ENCODE results near the gene TMUB2.

The TMUB2 gene

DNA sequence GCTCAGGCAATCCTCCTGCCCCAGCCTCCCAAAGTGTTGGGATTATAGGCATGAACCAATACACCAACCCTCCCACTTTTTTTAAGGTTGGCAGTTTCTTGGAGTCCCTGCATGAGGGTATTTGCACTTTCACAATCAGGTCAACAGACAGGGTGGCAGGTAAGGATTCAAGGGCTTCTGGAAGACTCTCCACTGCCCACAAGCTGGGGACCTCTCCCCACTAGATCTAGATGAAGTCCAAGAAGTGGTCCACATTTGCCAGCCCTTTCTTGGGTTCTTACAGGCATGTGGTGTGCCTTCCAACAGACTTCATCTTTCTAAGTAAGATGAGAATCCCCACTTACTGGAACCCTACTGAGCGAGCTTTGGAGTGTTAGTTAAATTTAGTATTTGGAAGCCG, 12.3 kb upstream of the TMUB2 start:
- Histone ChIP-seq H3K79me2 (ENCODE audit: insufficient read depth, low read length) (no peaks in the 10 kb centered on the region), H3K4me2 (ENCODE audit: low read depth, low read length, poor library complexity, severe bottlenecking) (no peak overlapping the region), H3K9me2 (replicated peaks; ENCODE audit: insufficient read depth, low read length) (no peaks in the 10 kb centered on the region), H3K9ac (ENCODE audit: low read length) (no peak overlapping the region), H3K4me3 (ENCODE audit: insufficient read depth, low read length, poor library complexity, severe bottlenecking) (no peak overlapping the region), H3F3A (ENCODE audit: insufficient read depth) (peaks cover 7% of the 10 kb centered on the region), H3K9me3 (ENCODE audit: insufficient read depth, low read length) (no peaks in the 10 kb centered on the region), H3K27ac (ENCODE audit: low read depth, low read length) (no peak overlapping the region), H3K36me3 (ENCODE audit: low read length) (0 out of 2 replicates have a peak, but pooled peaks cover 3% of the 10 kb centered on the region), H2AFZ (ENCODE audit: low read depth, low read length, severe bottlenecking) (no peak overlapping the region), H4K20me1 (ENCODE audit: low read depth, low read length) (no peaks in the 10 kb centered on the region), H3K27me3 (ENCODE audit: low read length) (no peaks in the 10 kb centered on the region)
- TF ChIP-seq, protein P1, sequence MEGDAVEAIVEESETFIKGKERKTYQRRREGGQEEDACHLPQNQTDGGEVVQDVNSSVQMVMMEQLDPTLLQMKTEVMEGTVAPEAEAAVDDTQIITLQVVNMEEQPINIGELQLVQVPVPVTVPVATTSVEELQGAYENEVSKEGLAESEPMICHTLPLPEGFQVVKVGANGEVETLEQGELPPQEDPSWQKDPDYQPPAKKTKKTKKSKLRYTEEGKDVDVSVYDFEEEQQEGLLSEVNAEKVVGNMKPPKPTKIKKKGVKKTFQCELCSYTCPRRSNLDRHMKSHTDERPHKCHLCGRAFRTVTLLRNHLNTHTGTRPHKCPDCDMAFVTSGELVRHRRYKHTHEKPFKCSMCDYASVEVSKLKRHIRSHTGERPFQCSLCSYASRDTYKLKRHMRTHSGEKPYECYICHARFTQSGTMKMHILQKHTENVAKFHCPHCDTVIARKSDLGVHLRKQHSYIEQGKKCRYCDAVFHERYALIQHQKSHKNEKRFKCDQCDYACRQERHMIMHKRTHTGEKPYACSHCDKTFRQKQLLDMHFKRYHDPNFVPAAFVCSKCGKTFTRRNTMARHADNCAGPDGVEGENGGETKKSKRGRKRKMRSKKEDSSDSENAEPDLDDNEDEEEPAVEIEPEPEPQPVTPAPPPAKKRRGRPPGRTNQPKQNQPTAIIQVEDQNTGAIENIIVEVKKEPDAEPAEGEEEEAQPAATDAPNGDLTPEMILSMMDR (IDR thresholded peaks at IDR 0.05; ENCODE audit: insufficient read depth, low read length, poor library complexity, severe bottlenecking): no peak
- TF ChIP-seq EZH2phosphoT487 (conservative IDR thresholded peaks at IDR 0.05; ENCODE audit: low read length): no peak

DNA sequence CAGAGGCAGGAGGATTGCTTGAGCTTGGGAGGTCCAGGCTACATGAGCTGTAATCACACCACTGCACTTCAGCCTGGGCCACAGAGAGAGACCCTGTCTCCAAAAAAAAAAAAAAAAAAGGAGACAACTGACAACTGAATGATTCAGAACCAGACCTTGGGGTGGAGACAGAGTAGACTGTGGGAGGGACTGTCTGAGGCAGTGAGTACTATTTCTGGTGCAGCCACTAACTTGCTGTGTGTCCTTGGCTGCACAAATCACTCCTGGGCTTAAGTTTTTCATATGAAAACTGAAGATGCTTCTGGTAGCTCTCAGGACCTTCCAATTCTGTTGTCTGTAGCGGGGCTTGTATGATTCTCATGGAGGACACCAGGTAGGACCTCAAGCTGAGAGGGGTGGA, 10.5 kb upstream of the TMUB2 start:
- TF ChIP-seq, protein P1 (IDR thresholded peaks at IDR 0.05; ENCODE audit: insufficient read depth, low read length, poor library complexity, severe bottlenecking): no peak
- TF ChIP-seq EZH2phosphoT487 (conservative IDR thresholded peaks at IDR 0.05; ENCODE audit: low read length): no peak
- 0 out of 2 replicates have a peak, but pooled peaks cover 3% of the 10 kb centered on the region for H3K36me3 ChIP-seq (ENCODE audit: low read length)
- H3K27ac ChIP-seq (ENCODE audit: low read depth, low read length): no peak overlapping the region
- H3K9ac ChIP-seq (ENCODE audit: low read length): no peak overlapping the region
- no peaks in the 10 kb centered on the region for H3K9me2 ChIP-seq (replicated peaks; ENCODE audit: insufficient read depth, low read length)
- H3K9me3 ChIP-seq (ENCODE audit: insufficient read depth, low read length): no peaks in the 10 kb centered on the region
- no peaks in the 10 kb centered on the region for H3K79me2 ChIP-seq (ENCODE audit: insufficient read depth, low read length)
- H3F3A ChIP-seq (ENCODE audit: insufficient read depth): peaks cover 7% of the 10 kb centered on the region
- H3K4me2 ChIP-seq (ENCODE audit: low read depth, low read length, poor library complexity, severe bottlenecking): no peak overlapping the region
- H3K4me3 ChIP-seq (ENCODE audit: insufficient read depth, low read length, poor library complexity, severe bottlenecking): no peak overlapping the region
- no peak overlapping the region for H2AFZ ChIP-seq (ENCODE audit: low read depth, low read length, severe bottlenecking)
- H4K20me1 ChIP-seq (ENCODE audit: low read depth, low read length): no peaks in the 10 kb centered on the region
- H3K27me3 ChIP-seq (ENCODE audit: low read length): no peaks in the 10 kb centered on the region

DNA sequence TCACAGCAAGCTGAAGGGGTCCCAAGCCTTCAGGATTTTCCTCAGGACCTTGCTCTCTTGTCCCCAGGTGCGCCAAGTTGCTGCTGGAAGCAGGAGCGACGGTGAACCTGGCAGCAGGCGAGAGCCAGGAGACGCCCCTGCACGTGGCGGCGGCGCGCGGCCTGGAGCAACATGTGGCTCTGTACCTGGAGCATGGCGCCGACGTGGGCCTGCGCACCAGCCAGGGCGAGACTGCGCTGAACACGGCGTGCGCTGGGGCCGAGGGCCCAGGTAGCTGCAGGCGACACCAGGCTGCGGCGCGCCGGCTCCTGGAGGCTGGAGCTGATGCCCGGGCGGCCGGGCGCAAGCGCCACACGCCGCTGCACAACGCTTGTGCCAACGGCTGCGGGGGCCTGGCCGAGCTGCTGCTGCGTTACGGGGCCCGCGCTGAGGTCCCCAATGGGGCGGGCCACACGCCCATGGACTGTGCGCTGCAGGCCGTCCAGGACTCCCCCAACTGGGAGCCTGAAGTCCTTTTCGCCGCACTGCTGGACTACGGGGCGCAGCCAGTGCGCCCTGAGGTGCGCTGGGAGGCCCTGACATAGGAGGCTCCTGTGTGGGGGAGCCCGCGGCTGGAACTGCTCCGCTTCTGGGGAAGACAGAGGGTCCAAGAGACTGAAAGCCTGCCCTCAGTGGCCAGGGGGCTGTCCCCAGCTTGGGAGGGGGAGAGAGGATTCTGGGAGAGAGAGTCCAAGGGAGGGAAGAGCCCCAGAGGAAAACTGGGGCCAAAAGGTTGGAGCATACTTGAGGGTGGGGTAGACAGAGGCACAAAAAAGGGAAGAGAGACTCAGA, 9.9 kb upstream of the TMUB2 start:
- no peak overlapping the region for H3K27ac ChIP-seq (ENCODE audit: low read depth, low read length)
- no peaks in the 10 kb centered on the region for H3K27me3 ChIP-seq (ENCODE audit: low read length)
- 0 out of 2 replicates have a peak, but pooled peaks cover 5% of the 10 kb centered on the region for H3K36me3 ChIP-seq (ENCODE audit: low read length)
- H3K4me3 ChIP-seq (ENCODE audit: insufficient read depth, low read length, poor library complexity, severe bottlenecking): no peak overlapping the region
- no peaks in the 10 kb centered on the region for H3K9me2 ChIP-seq (replicated peaks; ENCODE audit: insufficient read depth, low read length)
- H4K20me1 ChIP-seq (ENCODE audit: low read depth, low read length): no peaks in the 10 kb centered on the region
- H3K9me3 ChIP-seq (ENCODE audit: insufficient read depth, low read length): no peaks in the 10 kb centered on the region
- peaks cover 7% of the 10 kb centered on the region for H3F3A ChIP-seq (ENCODE audit: insufficient read depth)
- no peak overlapping the region for H2AFZ ChIP-seq (ENCODE audit: low read depth, low read length, severe bottlenecking)
- H3K9ac ChIP-seq (ENCODE audit: low read length): no peak overlapping the region
- H3K79me2 ChIP-seq (ENCODE audit: insufficient read depth, low read length): peaks cover 5% of the 10 kb centered on the region; the same call in 1 of the 2 replicates
- TF ChIP-seq EZH2phosphoT487 (conservative IDR thresholded peaks at IDR 0.05; ENCODE audit: low read length): no peak
- TF ChIP-seq, protein P1 (IDR thresholded peaks at IDR 0.05; ENCODE audit: insufficient read depth, low read length, poor library complexity, severe bottlenecking): no peak
- no peak overlapping the region for H3K4me2 ChIP-seq (ENCODE audit: low read depth, low read length, poor library complexity, severe bottlenecking)

Data from SU-DHL-6 (cell line).